NCI-H1105 (cell line): Measurements from ENCODE around the gene APOC1.
"Not testable (repeated sequence)": the region's sequence is repeated elsewhere in the genome, so short reads cannot be mapped to it uniquely, and the experiment has no call there.

ENCODE experiments used
- DNase-seq: peaks from one replicate; lab custom pipeline; 2025; lab: John Stamatoyannopoulos, UW

APOC1 gene

DNA sequence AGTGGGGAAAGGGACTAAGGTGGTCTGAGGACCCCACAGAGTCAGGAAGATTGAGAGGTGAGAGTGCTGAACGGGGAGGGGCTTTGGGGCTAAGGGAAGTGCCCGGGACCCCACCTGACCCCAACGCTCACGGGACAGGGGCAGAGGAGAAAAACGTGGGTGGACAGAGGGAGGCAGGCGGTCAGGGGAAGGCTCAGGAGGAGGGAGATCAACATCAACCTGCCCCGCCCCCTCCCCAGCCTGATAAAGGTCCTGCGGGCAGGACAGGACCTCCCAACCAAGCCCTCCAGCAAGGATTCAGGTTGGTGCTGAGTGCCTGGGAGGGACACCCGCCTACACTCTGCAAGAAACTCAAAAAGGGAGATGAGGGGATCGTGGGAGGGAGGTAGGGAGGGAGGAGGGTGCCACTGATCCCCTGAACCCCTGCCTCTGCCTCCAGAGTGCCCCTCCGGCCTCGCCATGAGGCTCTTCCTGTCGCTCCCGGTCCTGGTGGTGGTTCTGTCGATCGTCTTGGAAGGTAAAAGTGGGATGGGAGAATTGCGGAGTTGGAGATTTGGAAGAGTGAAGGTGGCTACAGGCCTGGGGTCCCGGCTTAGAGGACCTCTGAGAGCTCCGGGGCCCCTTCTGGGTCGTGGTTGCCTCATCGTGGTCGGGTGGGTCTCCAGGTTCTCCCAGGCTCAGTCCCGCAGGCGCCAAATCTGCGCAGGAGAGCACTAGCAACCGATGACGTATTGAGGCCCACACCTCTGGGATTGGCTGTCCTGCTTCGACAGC lies at the start of gene APOC1:
Gene APOC1, plus strand, starts transcription at position 176 of the 774 bp plus-strand sequence. Its CDS starts 284 bp downstream, at position 460.
- DNase-seq = peak; percentile 76

DNA sequence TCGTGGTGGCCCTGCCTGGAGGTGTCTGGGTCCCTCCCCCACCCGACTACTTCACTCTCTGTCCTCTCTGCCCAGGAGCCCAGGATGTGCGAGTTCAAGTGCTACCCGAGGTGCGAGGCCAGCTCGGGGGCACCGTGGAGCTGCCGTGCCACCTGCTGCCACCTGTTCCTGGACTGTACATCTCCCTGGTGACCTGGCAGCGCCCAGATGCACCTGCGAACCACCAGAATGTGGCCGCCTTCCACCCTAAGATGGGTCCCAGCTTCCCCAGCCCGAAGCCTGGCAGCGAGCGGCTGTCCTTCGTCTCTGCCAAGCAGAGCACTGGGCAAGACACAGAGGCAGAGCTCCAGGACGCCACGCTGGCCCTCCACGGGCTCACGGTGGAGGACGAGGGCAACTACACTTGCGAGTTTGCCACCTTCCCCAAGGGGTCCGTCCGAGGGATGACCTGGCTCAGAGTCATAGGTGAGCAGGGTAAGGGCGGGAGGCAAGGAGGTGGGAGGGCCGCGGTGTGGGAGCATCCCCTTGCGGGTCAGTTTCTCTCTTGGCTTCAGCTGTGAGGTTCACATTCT lies 49.1 kb upstream of the APOC1 start:
- DNase-seq = no peak

DNA sequence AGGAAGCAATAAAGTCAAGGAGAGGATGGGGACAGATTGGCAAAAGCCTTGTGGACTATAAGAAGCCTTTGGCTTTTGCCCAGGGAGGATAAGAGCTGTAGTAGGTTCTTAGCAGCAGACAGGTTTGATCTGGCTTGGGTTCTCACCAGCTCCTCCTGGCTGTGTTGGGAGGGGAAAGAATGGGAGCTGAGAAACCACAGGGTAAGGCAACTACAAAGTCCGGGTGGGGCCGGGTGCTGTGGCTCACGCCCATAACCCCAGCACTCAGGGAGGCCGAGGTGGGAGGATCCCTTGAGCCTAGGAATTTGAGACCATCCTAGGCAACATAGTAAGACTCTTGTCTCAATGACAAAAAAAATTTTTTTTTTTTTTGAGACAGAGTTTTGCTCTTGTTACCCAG lies 47.7 kb upstream of the APOC1 start:
- DNase-seq = no peak

DNA sequence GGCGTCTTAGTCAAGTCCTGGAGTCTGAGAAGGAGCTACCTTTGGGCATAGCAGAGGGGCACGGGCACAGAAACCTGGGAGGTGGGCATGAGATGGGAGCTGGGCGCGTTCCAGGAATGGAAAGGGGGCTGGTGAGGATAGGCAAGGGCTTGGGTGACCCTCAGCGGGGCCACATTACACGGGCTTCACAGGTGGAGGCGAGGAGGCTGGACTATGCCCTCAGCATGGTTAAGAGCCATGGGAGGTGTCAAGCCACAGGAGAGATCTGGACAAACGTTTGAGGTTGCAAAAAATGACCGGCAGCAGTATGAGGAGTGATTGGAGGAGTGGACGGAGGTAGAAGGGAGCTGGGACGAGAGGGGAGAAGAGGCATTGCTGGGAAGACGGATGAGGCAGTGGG lies 46.8 kb upstream of the APOC1 start:
- no peak for DNase-seq

DNA sequence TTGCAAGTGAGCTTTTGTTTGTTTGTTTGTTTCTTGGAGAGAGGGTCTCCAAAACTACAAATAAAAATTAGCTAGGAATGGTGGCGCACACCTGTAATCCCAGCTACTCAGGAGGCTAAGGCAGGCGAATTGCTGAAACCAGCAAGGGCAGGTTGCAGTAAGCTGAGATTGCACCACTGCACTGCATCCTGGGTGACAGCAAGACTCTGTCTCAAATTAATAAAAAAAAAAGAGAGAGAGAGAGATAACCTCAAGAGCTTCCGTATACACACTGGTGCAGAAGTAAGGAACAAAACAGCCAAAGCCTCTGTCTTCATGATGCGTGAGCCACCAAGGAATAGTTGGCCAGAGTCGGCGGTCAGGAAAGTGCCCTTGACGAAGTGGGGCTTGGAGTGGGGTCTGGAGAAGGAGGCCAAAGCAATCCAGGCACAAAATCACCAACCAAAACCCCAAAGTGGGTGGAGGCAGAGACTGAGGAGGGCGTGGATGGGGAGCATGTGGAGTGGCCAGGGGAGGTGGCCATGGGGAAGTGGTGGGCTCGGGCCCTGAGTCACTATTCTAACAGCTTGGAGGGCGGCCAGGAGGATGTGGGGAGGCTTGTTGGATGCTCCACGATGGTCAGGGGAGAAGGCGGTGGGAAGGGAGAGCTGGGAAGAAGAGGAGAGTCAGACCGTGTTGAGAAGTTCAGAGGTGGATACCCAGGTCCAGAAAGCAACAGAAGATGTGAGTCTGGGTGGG lies 44.5 kb upstream of the APOC1 start:
- no peak for DNase-seq

DNA sequence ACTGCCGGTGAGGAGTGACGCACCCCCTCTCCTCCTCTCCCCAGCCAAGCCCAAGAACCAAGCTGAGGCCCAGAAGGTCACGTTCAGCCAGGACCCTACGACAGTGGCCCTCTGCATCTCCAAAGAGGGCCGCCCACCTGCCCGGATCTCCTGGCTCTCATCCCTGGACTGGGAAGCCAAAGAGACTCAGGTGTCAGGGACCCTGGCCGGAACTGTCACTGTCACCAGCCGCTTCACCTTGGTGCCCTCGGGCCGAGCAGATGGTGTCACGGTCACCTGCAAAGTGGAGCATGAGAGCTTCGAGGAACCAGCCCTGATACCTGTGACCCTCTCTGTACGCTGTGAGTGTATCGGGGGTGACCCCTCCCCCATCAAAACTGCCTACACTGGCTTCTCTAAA lies 42.6 kb upstream of the APOC1 start:
- no peak for DNase-seq

DNA sequence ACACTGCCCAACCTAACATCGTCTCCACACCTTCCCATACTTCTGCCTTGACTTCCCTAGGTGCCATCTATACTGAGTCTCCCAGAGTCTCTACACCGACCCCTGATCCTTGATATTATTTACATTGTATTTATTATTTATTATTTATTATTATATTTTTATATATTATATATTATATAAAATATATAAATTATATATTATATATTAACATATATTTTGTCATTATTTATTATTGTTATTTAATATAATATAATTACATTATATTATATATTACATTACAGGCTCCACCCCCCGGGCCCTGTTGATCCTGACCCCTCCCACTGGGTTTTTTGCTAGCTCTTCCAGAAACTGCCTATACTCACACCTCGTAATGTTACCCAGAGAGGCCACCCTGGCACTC lies 41.7 kb upstream of the APOC1 start:
- DNase-seq = no peak

DNA sequence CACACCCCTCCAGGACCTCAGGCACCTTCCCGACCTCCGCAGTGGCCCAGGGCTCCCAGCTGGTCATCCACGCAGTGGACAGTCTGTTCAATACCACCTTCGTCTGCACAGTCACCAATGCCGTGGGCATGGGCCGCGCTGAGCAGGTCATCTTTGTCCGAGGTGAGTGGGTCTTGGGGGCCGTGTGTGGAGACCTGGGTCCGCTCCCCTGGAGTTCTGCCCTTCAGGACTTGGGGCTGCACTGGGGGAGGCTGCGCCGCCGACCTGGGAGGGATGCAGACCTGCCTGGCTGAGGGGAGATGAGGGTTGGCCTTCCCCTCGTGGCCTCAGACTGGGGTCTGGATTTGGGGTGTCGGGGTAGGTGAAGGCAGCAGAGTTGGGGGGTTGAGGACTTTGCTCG lies 40.1 kb upstream of the APOC1 start:
- no peak for DNase-seq

DNA sequence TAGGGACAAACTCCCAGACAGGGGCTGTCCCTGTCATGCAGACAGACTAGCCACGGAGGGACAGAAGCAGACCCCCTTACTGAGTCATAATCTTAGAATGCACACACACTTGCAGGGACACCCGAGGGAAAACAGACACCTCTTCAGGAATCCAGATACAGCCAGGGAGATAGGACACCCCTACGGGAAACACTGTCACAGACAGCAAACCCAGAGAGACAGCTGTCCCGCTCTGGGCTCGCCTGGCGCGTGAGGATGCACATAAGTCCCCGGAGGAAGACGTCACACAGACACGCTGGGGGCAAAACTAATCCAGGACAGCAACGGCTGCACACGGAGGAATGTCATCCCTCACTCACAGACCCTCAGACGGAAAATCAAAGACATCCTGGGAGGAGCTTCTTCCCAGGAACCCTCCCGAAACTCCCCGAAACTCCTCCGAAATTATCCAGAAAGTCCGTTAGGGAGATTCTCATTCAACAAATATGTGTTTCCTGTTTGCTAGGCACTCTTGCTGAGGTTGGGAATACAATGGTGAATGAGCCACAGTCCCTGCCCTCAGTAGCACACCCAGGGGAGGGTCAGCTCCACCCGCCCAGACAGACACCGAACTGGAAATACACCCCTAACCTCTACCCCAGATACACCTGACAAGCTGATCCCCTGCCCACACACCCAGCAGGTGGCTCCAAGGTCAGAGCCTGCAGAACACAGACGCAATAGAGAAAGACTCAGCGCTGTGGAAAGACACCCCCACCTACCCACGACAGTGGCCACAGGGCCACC lies 38.5 kb upstream of the APOC1 start:
- DNase-seq = no peak

DNA sequence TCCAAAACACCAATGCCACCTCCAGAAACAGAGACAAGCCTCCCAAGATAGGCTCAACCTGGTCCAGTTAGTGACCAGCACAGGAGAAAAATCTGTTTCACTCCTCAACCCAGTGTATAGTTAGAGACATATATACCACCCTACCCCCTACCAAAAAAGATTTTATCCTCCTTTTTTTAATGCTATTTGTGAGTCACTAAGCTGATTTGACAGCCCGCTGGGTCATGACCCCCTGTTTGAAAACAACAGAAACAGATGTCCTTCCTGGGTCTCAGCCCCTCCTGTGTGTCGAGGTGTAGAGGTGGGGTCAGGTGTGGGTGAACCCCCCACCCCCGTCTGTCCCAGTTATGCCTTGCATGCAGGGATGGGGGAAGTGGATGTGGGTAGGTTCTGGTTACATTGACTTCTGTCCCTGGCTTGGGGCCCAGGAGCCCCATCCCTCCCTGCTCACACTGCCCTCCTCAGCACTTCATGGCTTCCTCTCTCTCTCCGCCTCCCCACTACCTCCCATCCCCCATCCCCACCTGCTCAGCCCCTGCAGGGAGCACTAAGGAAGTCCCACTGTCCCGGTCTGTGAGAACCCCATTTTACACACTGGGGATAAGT lies 37.4 kb upstream of the APOC1 start:
- no peak for DNase-seq

DNA sequence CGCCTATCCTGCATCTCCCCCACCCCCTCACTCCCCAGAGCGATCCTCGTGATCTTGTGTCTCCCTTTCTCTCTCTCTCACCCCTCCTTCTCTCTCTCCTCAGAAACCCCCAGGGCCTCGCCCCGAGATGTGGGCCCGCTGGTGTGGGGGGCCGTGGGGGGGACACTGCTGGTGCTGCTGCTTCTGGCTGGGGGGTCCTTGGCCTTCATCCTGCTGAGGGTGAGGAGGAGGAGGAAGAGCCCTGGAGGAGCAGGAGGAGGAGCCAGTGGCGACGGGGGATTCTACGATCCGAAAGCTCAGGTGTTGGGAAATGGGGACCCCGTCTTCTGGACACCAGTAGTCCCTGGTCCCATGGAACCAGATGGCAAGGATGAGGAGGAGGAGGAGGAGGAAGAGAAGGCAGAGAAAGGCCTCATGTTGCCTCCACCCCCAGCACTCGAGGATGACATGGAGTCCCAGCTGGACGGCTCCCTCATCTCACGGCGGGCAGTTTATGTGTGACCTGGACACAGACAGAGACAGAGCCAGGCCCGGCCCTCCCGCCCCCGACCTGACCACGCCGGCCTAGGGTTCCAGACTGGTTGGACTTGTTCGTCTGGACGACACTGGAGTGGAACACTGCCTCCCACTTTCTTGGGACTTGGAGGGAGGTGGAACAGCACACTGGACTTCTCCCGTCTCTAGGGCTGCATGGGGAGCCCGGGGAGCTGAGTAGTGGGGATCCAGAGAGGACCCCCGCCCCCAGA lies 36.1 kb upstream of the APOC1 start:
- DNase-seq = no peak

DNA sequence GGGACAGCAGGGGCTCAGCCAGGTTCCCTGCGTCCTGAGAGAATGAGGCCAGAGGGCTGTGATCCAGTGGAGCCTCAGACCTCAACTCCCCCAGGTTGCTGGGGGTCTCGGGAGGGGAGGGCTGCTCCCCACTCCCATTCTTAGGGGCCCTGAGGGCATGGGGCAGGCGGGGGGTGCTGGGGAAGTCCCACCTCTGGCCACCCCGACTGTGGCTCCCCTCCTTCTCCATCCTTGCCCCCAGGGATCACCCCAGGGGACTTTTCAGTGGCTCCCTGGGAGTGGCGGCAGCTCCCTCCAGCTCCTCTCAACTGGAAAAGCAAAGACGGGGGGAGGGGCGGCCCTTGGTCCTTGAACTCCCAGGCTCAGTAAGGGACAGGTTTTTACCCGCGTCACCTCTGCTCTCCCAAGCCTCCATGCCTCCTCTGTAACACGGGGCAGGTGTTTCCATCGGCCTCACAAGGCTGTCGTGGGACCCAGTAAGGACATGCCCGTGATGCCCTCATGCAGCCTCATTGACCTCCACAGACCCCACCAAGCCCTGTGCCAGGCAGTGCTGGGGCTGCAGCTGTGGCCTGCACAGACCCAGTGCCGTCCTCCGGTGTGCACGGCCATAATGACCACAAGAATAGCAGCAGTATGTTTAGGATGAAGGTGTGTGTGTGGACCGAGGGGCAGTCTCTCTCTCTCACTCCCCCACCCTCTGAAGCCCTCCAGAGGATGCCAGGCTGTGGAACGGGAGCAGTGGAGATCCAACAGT lies 34.9 kb upstream of the APOC1 start:
- no peak for DNase-seq

DNA sequence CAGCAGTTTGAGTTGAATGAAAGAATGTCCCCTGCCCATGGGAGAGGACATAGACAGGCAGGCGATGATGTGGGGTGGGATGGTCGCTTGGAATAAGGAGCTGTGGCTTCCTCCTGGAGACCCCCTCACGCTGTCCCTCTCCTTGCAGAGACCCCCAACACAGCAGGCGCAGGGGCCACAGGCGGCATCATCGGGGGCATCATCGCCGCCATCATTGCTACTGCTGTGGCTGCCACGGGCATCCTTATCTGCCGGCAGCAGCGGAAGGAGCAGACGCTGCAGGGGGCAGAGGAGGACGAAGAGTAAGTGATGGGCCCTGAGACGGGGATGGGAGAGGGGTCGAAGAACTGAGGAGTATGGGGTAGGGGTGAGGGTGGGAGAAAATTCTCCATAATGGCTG lies 32.3 kb upstream of the APOC1 start:
- no peak for DNase-seq

GRCh38 chr19:44882619-44883397 lies 31.6 kb upstream of the APOC1 start:
- DNase-seq = not testable (repeated sequence)

GRCh38 chr19:44883922-44884321 lies 30.5 kb upstream of the APOC1 start:
- DNase-seq = no peak

- no peak for DNase-seq
These were observed 29.8 kb upstream of the APOC1 start for GRCh38 chr19:44884566-44884965.

- no peak for DNase-seq
These were observed 28.3 kb upstream of the APOC1 start for GRCh38 chr19:44886141-44886540.

- DNase-seq = no peak
These were observed 26.8 kb upstream of the APOC1 start for GRCh38 chr19:44887648-44888047.

GRCh38 chr19:44888335-44888734 lies 26.1 kb upstream of the APOC1 start:
- not testable (repeated sequence) for DNase-seq
